Measurements from ENCODE around the gene SLC39A11. TPM values are rescaled to one million over a fixed set of nuclear protein-coding genes. Genes with fewer than 3 reads are reported as not detected.

SLC39A11 gene
- polyA plus RNA-seq, 1 donor from 2014 or later = 8.0 TPM

DNA sequence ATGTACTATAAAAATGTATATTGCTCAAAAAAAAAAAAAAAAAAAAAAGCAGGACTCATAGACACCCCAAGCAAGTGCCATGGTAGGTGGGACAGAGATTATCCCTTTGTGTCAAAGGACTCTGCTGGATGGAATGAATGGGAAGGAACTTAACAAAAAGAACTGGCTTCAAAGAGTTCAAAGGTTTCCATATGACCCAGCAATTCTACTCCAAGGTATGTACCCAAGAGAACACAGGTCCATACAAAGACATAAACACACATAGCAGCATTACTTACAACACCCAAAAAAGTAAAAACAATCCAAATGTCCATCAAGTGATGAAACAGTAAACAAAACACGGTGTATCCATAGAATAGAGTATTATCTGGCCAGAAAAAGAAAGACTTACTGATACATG lies 255.2 kb downstream of the SLC39A11 start:
- H4K20me1 ChIP-seq (ENCODE audit: insufficient read depth) = no peaks in the 10 kb centered on the region
- H3K27me3 ChIP-seq (ENCODE audit: insufficient read depth, low read depth, low read length) = no peaks in the 10 kb centered on the region
- no peak overlapping the region for H3K4me3 ChIP-seq (ENCODE audit: low read length)
- H3K9me2 ChIP-seq (ENCODE audit: insufficient read depth, low read length) = no peaks in the 10 kb centered on the region
- no peaks in the 10 kb centered on the region for H3K36me3 ChIP-seq (ENCODE audit: insufficient read depth, low read length)
- H3K9ac ChIP-seq (ENCODE audit: low read length) = no peak overlapping the region
- H3K9me3 ChIP-seq (ENCODE audit: low read length) = no peaks in the 10 kb centered on the region
- no peak overlapping the region for H3K27ac ChIP-seq (ENCODE audit: low read length)
- H3K79me2 ChIP-seq (replicated peaks; ENCODE audit: insufficient read depth, low read length) = no peaks in the 10 kb centered on the region
- no peaks in the 10 kb centered on the region for H3F3A ChIP-seq (ENCODE audit: insufficient read depth, low read length, poor library complexity, severe bottlenecking)
- no peak for TF ChIP-seq SMC3 (conservative IDR thresholded peaks at IDR 0.05; ENCODE audit: poor library complexity)
- TF ChIP-seq, protein P1, sequence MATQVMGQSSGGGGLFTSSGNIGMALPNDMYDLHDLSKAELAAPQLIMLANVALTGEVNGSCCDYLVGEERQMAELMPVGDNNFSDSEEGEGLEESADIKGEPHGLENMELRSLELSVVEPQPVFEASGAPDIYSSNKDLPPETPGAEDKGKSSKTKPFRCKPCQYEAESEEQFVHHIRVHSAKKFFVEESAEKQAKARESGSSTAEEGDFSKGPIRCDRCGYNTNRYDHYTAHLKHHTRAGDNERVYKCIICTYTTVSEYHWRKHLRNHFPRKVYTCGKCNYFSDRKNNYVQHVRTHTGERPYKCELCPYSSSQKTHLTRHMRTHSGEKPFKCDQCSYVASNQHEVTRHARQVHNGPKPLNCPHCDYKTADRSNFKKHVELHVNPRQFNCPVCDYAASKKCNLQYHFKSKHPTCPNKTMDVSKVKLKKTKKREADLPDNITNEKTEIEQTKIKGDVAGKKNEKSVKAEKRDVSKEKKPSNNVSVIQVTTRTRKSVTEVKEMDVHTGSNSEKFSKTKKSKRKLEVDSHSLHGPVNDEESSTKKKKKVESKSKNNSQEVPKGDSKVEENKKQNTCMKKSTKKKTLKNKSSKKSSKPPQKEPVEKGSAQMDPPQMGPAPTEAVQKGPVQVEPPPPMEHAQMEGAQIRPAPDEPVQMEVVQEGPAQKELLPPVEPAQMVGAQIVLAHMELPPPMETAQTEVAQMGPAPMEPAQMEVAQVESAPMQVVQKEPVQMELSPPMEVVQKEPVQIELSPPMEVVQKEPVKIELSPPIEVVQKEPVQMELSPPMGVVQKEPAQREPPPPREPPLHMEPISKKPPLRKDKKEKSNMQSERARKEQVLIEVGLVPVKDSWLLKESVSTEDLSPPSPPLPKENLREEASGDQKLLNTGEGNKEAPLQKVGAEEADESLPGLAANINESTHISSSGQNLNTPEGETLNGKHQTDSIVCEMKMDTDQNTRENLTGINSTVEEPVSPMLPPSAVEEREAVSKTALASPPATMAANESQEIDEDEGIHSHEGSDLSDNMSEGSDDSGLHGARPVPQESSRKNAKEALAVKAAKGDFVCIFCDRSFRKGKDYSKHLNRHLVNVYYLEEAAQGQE (IDR thresholded peaks at IDR 0.05; ENCODE audit: borderline replicate concordance) = no peak
- TF ChIP-seq EZH2 (IDR thresholded peaks at IDR 0.05; ENCODE audit: borderline replicate concordance, insufficient read depth, low read length, poor library complexity, severe bottlenecking) = no peak
- no peak for TF ChIP-seq POLR2AphosphoS5 (IDR thresholded peaks at IDR 0.05)
- TF ChIP-seq TAF1 (IDR thresholded peaks at IDR 0.05; ENCODE audit: low read depth) = no peak
- no peak for TF ChIP-seq MXI1 (conservative IDR thresholded peaks at IDR 0.05; ENCODE audit: poor library complexity, severe bottlenecking)
- H3K4me2 ChIP-seq (ENCODE audit: low read length) = no peak overlapping the region
- H2AFZ ChIP-seq (ENCODE audit: low read depth, low read length) = no peak overlapping the region

DNA sequence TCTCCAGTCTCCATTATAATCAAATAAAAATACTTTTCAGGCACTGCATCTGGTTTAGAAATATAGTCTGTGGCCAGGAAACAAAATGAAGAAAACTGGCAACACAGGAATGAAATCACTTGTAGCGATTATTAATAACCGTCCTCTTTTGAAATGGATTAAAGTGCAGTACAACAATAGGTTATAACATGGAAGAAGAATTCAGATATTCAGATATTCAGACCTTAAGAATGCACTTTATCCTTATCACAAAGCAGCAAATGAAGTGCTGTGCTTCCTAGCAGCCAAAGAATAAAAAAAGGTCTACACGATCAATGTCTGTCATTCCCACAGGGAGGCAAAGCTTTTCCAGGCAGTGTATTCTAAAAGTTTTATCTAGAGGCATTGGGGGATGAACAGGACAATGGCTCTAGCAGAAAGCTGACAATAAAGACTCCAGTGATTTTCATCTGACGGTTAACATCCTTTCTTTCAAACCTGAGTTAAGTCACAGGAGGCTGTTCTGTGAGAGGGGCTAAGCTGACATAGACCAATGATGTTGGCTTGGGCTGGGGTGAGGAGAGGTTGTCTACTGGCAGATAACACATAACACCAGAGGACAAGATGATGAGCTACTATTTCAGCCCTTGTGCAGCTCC lies 259.2 kb downstream of the SLC39A11 start:
- Histone ChIP-seq H4K20me1 (ENCODE audit: insufficient read depth) (no peaks in the 10 kb centered on the region), H3K9me2 (ENCODE audit: insufficient read depth, low read length) (no peaks in the 10 kb centered on the region), H3K79me2 (replicated peaks; ENCODE audit: insufficient read depth, low read length) (no peaks in the 10 kb centered on the region), H3K9me3 (ENCODE audit: low read length) (no peaks in the 10 kb centered on the region), H2AFZ (ENCODE audit: low read depth, low read length) (no peak overlapping the region), H3K4me2 (ENCODE audit: low read length) (no peak overlapping the region), H3F3A (ENCODE audit: insufficient read depth, low read length, poor library complexity, severe bottlenecking) (no peaks in the 10 kb centered on the region), H3K36me3 (ENCODE audit: insufficient read depth, low read length) (no peaks in the 10 kb centered on the region), H3K9ac (ENCODE audit: low read length) (no peak overlapping the region), H3K27me3 (ENCODE audit: insufficient read depth, low read depth, low read length) (no peaks in the 10 kb centered on the region), H3K27ac (ENCODE audit: low read length) (no peak overlapping the region), H3K4me3 (ENCODE audit: low read length) (no peak overlapping the region)
- no peak for TF ChIP-seq SMC3 (conservative IDR thresholded peaks at IDR 0.05; ENCODE audit: poor library complexity)
- no peak for TF ChIP-seq POLR2AphosphoS5 (IDR thresholded peaks at IDR 0.05)
- TF ChIP-seq EZH2 (IDR thresholded peaks at IDR 0.05; ENCODE audit: borderline replicate concordance, insufficient read depth, low read length, poor library complexity, severe bottlenecking) = no peak
- TF ChIP-seq, protein P1 (IDR thresholded peaks at IDR 0.05; ENCODE audit: borderline replicate concordance) = no peak
- no peak for TF ChIP-seq EP300 (conservative IDR thresholded peaks at IDR 0.05; ENCODE audit: poor library complexity, severe bottlenecking)
- TF ChIP-seq MXI1 (conservative IDR thresholded peaks at IDR 0.05; ENCODE audit: poor library complexity, severe bottlenecking) = no peak
- TF ChIP-seq TAF1 (IDR thresholded peaks at IDR 0.05; ENCODE audit: low read depth) = no peak
- TF ChIP-seq, protein P2, sequence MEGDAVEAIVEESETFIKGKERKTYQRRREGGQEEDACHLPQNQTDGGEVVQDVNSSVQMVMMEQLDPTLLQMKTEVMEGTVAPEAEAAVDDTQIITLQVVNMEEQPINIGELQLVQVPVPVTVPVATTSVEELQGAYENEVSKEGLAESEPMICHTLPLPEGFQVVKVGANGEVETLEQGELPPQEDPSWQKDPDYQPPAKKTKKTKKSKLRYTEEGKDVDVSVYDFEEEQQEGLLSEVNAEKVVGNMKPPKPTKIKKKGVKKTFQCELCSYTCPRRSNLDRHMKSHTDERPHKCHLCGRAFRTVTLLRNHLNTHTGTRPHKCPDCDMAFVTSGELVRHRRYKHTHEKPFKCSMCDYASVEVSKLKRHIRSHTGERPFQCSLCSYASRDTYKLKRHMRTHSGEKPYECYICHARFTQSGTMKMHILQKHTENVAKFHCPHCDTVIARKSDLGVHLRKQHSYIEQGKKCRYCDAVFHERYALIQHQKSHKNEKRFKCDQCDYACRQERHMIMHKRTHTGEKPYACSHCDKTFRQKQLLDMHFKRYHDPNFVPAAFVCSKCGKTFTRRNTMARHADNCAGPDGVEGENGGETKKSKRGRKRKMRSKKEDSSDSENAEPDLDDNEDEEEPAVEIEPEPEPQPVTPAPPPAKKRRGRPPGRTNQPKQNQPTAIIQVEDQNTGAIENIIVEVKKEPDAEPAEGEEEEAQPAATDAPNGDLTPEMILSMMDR (IDR thresholded peaks at IDR 0.05; ENCODE audit: poor library complexity, severe bottlenecking) = no peak
- TF ChIP-seq RAD21 (conservative IDR thresholded peaks at IDR 0.05) = no peak
